Breast epithelium (tissue), 3 donors: ENCODE results near the gene EIF4E3.

Experiments used
- POLR2A ChIP-seq: fragments of 450-650 bp; IDR thresholded peaks from one replicate; pipeline ENCODE4 v1.6.1; 2016; ENCODE audit warnings: antibody characterized with exemption, mild to moderate bottlenecking, moderate library complexity
- POLR2AphosphoS5 ChIP-seq, 3 donors: sonication (generic); formaldehyde crosslinking; IDR thresholded peaks; one replicate each; pipeline ENCODE4 v1.6.1; 2017; ENCODE audit warnings: antibody characterized with exemption in 3 of 3
- TF ChIP-seq, protein P1 (sequence below), 3 donors: fragments of 450-650 bp; IDR thresholded peaks; one replicate each; pipeline ENCODE4 v1.5.1; 2016 to 2017; ENCODE audit warnings: antibody characterized with exemption in 3 of 3, mild to moderate bottlenecking in 3 of 3, moderate library complexity in 3 of 3

- TF ChIP-seq, protein P1, sequence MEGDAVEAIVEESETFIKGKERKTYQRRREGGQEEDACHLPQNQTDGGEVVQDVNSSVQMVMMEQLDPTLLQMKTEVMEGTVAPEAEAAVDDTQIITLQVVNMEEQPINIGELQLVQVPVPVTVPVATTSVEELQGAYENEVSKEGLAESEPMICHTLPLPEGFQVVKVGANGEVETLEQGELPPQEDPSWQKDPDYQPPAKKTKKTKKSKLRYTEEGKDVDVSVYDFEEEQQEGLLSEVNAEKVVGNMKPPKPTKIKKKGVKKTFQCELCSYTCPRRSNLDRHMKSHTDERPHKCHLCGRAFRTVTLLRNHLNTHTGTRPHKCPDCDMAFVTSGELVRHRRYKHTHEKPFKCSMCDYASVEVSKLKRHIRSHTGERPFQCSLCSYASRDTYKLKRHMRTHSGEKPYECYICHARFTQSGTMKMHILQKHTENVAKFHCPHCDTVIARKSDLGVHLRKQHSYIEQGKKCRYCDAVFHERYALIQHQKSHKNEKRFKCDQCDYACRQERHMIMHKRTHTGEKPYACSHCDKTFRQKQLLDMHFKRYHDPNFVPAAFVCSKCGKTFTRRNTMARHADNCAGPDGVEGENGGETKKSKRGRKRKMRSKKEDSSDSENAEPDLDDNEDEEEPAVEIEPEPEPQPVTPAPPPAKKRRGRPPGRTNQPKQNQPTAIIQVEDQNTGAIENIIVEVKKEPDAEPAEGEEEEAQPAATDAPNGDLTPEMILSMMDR (IDR thresholded peaks at IDR 0.05), result no peak
- no peak for TF ChIP-seq POLR2AphosphoS5 (IDR thresholded peaks at IDR 0.05)
- TF ChIP-seq POLR2A, result no peak
These were observed at the start of gene EIF4E3 for GRCh38 chr3:71725271-71725991.
